IMR-90 (cell line): ENCODE results near the gene AGAP1.

Experiments
- BHLHE40 ChIP-seq: fragments of 150-350 bp; IDR thresholded peaks from 2 replicates; pipeline ENCODE4 v1.6.1; 2016; ENCODE audit warnings: mild to moderate bottlenecking, low read depth, low read length
- CEBPB ChIP-seq: IDR thresholded peaks from 2 replicates; pipeline ENCODE4 v1.6.1; 2012; ENCODE audit warnings: low read depth, low read length, improper control_type of control experiment
- FOS ChIP-seq: fragments of 150-350 bp; IDR thresholded peaks from 2 replicates; pipeline ENCODE4 v1.6.1; 2016; ENCODE audit warnings: low read depth, low read length
- MAZ ChIP-seq: IDR thresholded peaks from 2 replicates; pipeline ENCODE4 v1.6.1; 2012; ENCODE audit warnings: low read depth, mild to moderate bottlenecking, low read length, improper control_type of control experiment, moderate library complexity, borderline replicate concordance
- POLR2A ChIP-seq: IDR thresholded peaks from 2 replicates; pipeline ENCODE4 v1.6.1; 2012; ENCODE audit warnings: mild to moderate bottlenecking, low read depth, low read length
- RCOR1 ChIP-seq: IDR thresholded peaks from 2 replicates; pipeline ENCODE4 v1.6.1; 2012; ENCODE audit warnings: mild to moderate bottlenecking, low read length, improper control_type of control experiment; ENCODE audit not compliant: insufficient replicate concordance
- USF2 ChIP-seq: fragments of 150-350 bp; IDR thresholded peaks from 2 replicates; pipeline ENCODE4 v1.6.1; 2017; ENCODE audit warnings: mild to moderate bottlenecking, antibody characterized with exemption, low read length, low read depth
- TF ChIP-seq, protein P1 (sequence below): conservative IDR thresholded peaks from 2 replicates; pipeline ENCODE4 v1.5.1; 2012; ENCODE audit warnings: mild to moderate bottlenecking, low read depth, low read length, improper control_type of control experiment

- TF ChIP-seq, protein P1, sequence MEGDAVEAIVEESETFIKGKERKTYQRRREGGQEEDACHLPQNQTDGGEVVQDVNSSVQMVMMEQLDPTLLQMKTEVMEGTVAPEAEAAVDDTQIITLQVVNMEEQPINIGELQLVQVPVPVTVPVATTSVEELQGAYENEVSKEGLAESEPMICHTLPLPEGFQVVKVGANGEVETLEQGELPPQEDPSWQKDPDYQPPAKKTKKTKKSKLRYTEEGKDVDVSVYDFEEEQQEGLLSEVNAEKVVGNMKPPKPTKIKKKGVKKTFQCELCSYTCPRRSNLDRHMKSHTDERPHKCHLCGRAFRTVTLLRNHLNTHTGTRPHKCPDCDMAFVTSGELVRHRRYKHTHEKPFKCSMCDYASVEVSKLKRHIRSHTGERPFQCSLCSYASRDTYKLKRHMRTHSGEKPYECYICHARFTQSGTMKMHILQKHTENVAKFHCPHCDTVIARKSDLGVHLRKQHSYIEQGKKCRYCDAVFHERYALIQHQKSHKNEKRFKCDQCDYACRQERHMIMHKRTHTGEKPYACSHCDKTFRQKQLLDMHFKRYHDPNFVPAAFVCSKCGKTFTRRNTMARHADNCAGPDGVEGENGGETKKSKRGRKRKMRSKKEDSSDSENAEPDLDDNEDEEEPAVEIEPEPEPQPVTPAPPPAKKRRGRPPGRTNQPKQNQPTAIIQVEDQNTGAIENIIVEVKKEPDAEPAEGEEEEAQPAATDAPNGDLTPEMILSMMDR = no peak
- no peak for TF ChIP-seq POLR2A
- no peak for TF ChIP-seq MAZ
- TF ChIP-seq CEBPB = no peak
- no peak for TF ChIP-seq BHLHE40
- TF ChIP-seq RCOR1 = no peak
- no peak for TF ChIP-seq USF2
- TF ChIP-seq FOS = no peak
Measured at GRCh38 chr2:235868645-235869044, 374.8 kb downstream of the AGAP1 start.
